Muscle of arm (tissue), 12 donors: Measurements from ENCODE around the gene HSP90AA1. TPM values are rescaled to one million over a fixed set of nuclear protein-coding genes. Genes with fewer than 3 reads are reported as not detected.
"Not testable (repeated sequence)": the region's sequence is repeated elsewhere in the genome, so short reads cannot be mapped to it uniquely, and the experiment has no call there.

Source experiments
- DNase-seq: peaks from one replicate; pipeline ENCODE4 v3.0.0-alpha.2; 2013
- polyA plus RNA-seq, 12 donors: library from polyadenylated mRNA; unstranded; fragments of 120-200 nt; gene quantifications; one replicate each; pipeline ENCODE4 v1.2.1, GENCODE V29; 2013; ENCODE audit not compliant: insufficient read length in 12 of 12

HSP90AA1 gene
- polyA plus RNA-seq, 12 donors: 263 to 396 (median 339) TPM

- peak; percentile 87 for DNase-seq
Measured at GRCh38 chr14:102096569-102097188, 9.8 kb upstream of the HSP90AA1 start.

GRCh38 chr14:102095871-102096568 lies 9.2 kb upstream of the HSP90AA1 start:
- DNase-seq: no peak

GRCh38 chr14:102095231-102095870 lies 8.5 kb upstream of the HSP90AA1 start:
- DNase-seq: no peak

- DNase-seq: no peak
Measured at GRCh38 chr14:102094101-102094500, 7.3 kb upstream of the HSP90AA1 start.

- no peak for DNase-seq
Measured at GRCh38 chr14:102092806-102093205, 6.0 kb upstream of the HSP90AA1 start.

GRCh38 chr14:102090713-102091112 lies 3.9 kb upstream of the HSP90AA1 start:
- DNase-seq: no peak

- no peak for DNase-seq
Measured at GRCh38 chr14:102089621-102090343, 2.9 kb upstream of the HSP90AA1 start.

GRCh38 chr14:102088012-102088792 lies 1.4 kb upstream of the HSP90AA1 start:
- peak; percentile 53 for DNase-seq

GRCh38 chr14:102087762-102088011 lies 843 bp upstream of the HSP90AA1 start:
- DNase-seq: no peak

- DNase-seq: no peak
Measured at GRCh38 chr14:102086709-102086971, 204 bp downstream of the HSP90AA1 start.

GRCh38 chr14:102085948-102086708 lies 716 bp downstream of the HSP90AA1 start:
- peak; percentile 58 for DNase-seq

GRCh38 chr14:102085488-102085887 lies 1.4 kb downstream of the HSP90AA1 start:
- no peak for DNase-seq

- no peak for DNase-seq
Measured at GRCh38 chr14:102084931-102085330, 1.9 kb downstream of the HSP90AA1 start.

- not testable (repeated sequence) for DNase-seq
Measured at GRCh38 chr14:102084522-102084921, 2.3 kb downstream of the HSP90AA1 start.

GRCh38 chr14:102081231-102082080 lies 5.4 kb downstream of the HSP90AA1 start:
- DNase-seq: no peak

GRCh38 chr14:102080183-102081080 lies 6.4 kb downstream of the HSP90AA1 start:
- DNase-seq: no peak

GRCh38 chr14:102079700-102079979 lies 7.2 kb downstream of the HSP90AA1 start:
- no peak for DNase-seq

- DNase-seq: no peak
Measured at GRCh38 chr14:102078831-102079699, 7.8 kb downstream of the HSP90AA1 start.
